IMR-90 (cell line): Measurements from ENCODE around the gene PGC. TPM values are rescaled to one million over a fixed set of nuclear protein-coding genes. Genes with fewer than 3 reads are reported as not detected.

Source experiments
- ATAC-seq: fragments of 200-7000 bp; cut with Tn5 transposase; 2 replicates; pipeline ENCODE4 v1.9.1; 2020; ENCODE audit warnings: low read depth, mild to moderate bottlenecking, moderate library complexity
- BruUV-seq: library from RNA; stranded (reverse); fragments of 400-500 nt; replicated peaks from 2 replicates; lab custom pipeline; 2021; lab: Mats Ljungman, UMichigan
- CTCF ChIA-PET: fragments of 300-600 bp; formaldehyde crosslinking; extraction: SDS; loops from one replicate; lab custom pipeline; 2021; ENCODE audit warnings: antibody characterized with exemption; lab: Yijun Ruan, JAX
- POLR2A ChIA-PET: fragments of 300-600 bp; sonication (Branson Sonifier 250); formaldehyde crosslinking; loops from one replicate; lab custom pipeline; 2022; ENCODE audit warnings: antibody characterized with exemption; ENCODE audit not compliant: unreplicated experiment; lab: Charles Lee
- DNase-seq: peaks from one replicate; pipeline ENCODE4 v3.0.0; 2013
- H2AFZ ChIP-seq: replicated peaks from 2 replicates; pipeline ENCODE3; 2013; ENCODE audit warnings: low read length, mild to moderate bottlenecking; ENCODE audit not compliant: poor library complexity
- H2AK5ac ChIP-seq: 2 replicates; pipeline ENCODE4 v1.6.1; 2013; ENCODE audit warnings: low read depth, low read length, inconsistent platforms
- H2AK9ac ChIP-seq: replicated peaks from 2 replicates; pipeline ENCODE3; 2013; ENCODE audit warnings: mild to moderate bottlenecking, low read depth, low read length, moderate library complexity; ENCODE audit not compliant: poor library complexity
- H2BK120ac ChIP-seq: 2 replicates; pipeline ENCODE4 v1.6.1; 2013; ENCODE audit warnings: low read depth, low read length, inconsistent platforms
- H2BK15ac ChIP-seq: 3 replicates; pipeline ENCODE4 v1.6.1; 2013; ENCODE audit warnings: low read depth, low read length, inconsistent platforms
- H2BK20ac ChIP-seq: 2 replicates; pipeline ENCODE4 v1.6.1; 2013; ENCODE audit warnings: low read depth, mild to moderate bottlenecking, inconsistent platforms, low read length, moderate library complexity
- H2BK5ac ChIP-seq: 2 replicates; pipeline ENCODE4 v1.6.1; 2013; ENCODE audit warnings: mild to moderate bottlenecking, low read depth, low read length, inconsistent platforms; ENCODE audit not compliant: poor library complexity, severe bottlenecking
- H3K14ac ChIP-seq: replicated peaks from 2 replicates; pipeline ENCODE4 v1.6.1; 2013; ENCODE audit warnings: low read depth, low read length, inconsistent platforms
- H3K18ac ChIP-seq: 2 replicates; pipeline ENCODE4 v1.6.1; 2013; ENCODE audit warnings: low read depth, low read length, control low read depth
- H3K23ac ChIP-seq: 2 replicates; pipeline ENCODE4 v1.6.1; 2013; ENCODE audit warnings: low read depth, low read length, inconsistent platforms
- H3K27ac ChIP-seq: 2 replicates; pipeline ENCODE4 v1.5.1; 2013; ENCODE audit warnings: mild to moderate bottlenecking, control low read depth, low read length; ENCODE audit not compliant: insufficient read depth
- H3K27me3 ChIP-seq: 2 replicates; pipeline ENCODE4 v1.6.1; 2013; ENCODE audit warnings: low read length; ENCODE audit not compliant: control insufficient read depth, insufficient read depth
- H3K36me3 ChIP-seq: 2 replicates; pipeline ENCODE4 v1.6.1; 2013; ENCODE audit warnings: low read length, mixed read lengths; ENCODE audit not compliant: control insufficient read depth, insufficient read depth
- H3K4ac ChIP-seq: 2 replicates; pipeline ENCODE4 v1.6.1; 2013; ENCODE audit warnings: low read depth, low read length, inconsistent platforms
- H3K4me1 ChIP-seq: 2 replicates; pipeline ENCODE4 v1.6.1; 2013; ENCODE audit warnings: low read length, mixed read lengths; ENCODE audit not compliant: control insufficient read depth, insufficient read depth
- H3K4me2 ChIP-seq: 2 replicates; pipeline ENCODE4 v1.6.1; 2013; ENCODE audit warnings: low read depth, mild to moderate bottlenecking, control low read depth, low read length, moderate library complexity
- H3K4me3 ChIP-seq: 2 replicates; pipeline ENCODE4 v1.5.1; 2013; ENCODE audit warnings: low read depth, mild to moderate bottlenecking, control low read depth, low read length, moderate library complexity; ENCODE audit not compliant: insufficient read depth
- H3K56ac ChIP-seq: 2 replicates; pipeline ENCODE4 v1.6.1; 2013; ENCODE audit warnings: low read length, inconsistent platforms; ENCODE audit not compliant: insufficient read depth; ENCODE audit errors: extremely low read depth
- H3K79me1 ChIP-seq, 2 experiments: 2 replicates each; pipeline ENCODE4 v1.6.1; 2013; ENCODE audit warnings: low read length in 2 of 2, inconsistent platforms in 1 of 2, low read depth in 1 of 2
- H3K9ac ChIP-seq: 2 replicates; pipeline ENCODE4 v1.6.1; 2013; ENCODE audit warnings: low read depth, low read length, control low read depth
- H3K9me1 ChIP-seq: 2 replicates; pipeline ENCODE4 v1.6.1; 2013; ENCODE audit warnings: low read length, inconsistent platforms; ENCODE audit not compliant: insufficient read depth
- H3K9me3 ChIP-seq: 2 replicates; pipeline ENCODE4 v1.6.1; 2013; ENCODE audit warnings: low read length; ENCODE audit not compliant: control insufficient read depth, insufficient read depth
- H4K20me1 ChIP-seq: 2 replicates; pipeline ENCODE4 v1.6.1; 2013; ENCODE audit warnings: low read length, inconsistent platforms; ENCODE audit not compliant: insufficient read depth
- H4K5ac ChIP-seq: 2 replicates; pipeline ENCODE4 v1.6.1; 2013; ENCODE audit warnings: mild to moderate bottlenecking, low read depth, low read length, control low read depth
- H4K8ac ChIP-seq, 2 experiments: 2 replicates each; pipeline ENCODE4 v1.6.1; 2013; ENCODE audit warnings: low read depth in 2 of 2, low read length in 2 of 2, control low read depth in 1 of 2, inconsistent platforms in 1 of 2
- H4K91ac ChIP-seq: 2 replicates; pipeline ENCODE4 v1.6.1; 2013; ENCODE audit warnings: low read depth, low read length, inconsistent platforms; ENCODE audit not compliant: insufficient read depth
- BHLHE40 ChIP-seq: fragments of 150-350 bp; IDR thresholded peaks from 2 replicates; pipeline ENCODE4 v1.6.1; 2016; ENCODE audit warnings: mild to moderate bottlenecking, low read depth, low read length
- CEBPB ChIP-seq: IDR thresholded peaks from 2 replicates; pipeline ENCODE4 v1.6.1; 2012; ENCODE audit warnings: low read depth, low read length, improper control_type of control experiment
- CHD1 ChIP-seq: IDR thresholded peaks from 2 replicates; pipeline ENCODE4 v1.6.1; 2012; ENCODE audit warnings: low read depth, low read length, improper control_type of control experiment
- FOS ChIP-seq: fragments of 150-350 bp; IDR thresholded peaks from 2 replicates; pipeline ENCODE4 v1.6.1; 2016; ENCODE audit warnings: low read depth, low read length
- MAFK ChIP-seq: IDR thresholded peaks from 2 replicates; pipeline ENCODE4 v1.6.1; 2012; ENCODE audit warnings: low read depth, low read length, improper control_type of control experiment
- MAZ ChIP-seq: IDR thresholded peaks from 2 replicates; pipeline ENCODE4 v1.6.1; 2012; ENCODE audit warnings: low read depth, mild to moderate bottlenecking, low read length, improper control_type of control experiment, moderate library complexity, borderline replicate concordance
- MXI1 ChIP-seq: IDR thresholded peaks from 2 replicates; pipeline ENCODE4 v1.6.1; 2012; ENCODE audit warnings: low read depth, mild to moderate bottlenecking, low read length, moderate library complexity, borderline replicate concordance
- NFE2L2 ChIP-seq: fragments of 150-350 bp; IDR thresholded peaks from 2 replicates; pipeline ENCODE4 v1.6.1; 2016; ENCODE audit warnings: low read depth, mild to moderate bottlenecking, low read length
- POLR2A ChIP-seq: IDR thresholded peaks from 2 replicates; pipeline ENCODE4 v1.6.1; 2012; ENCODE audit warnings: mild to moderate bottlenecking, low read depth, low read length
- RAD21 ChIP-seq: IDR thresholded peaks from 2 replicates; pipeline ENCODE4 v1.6.1; 2012; ENCODE audit warnings: low read length, improper control_type of control experiment
- RCOR1 ChIP-seq: IDR thresholded peaks from 2 replicates; pipeline ENCODE4 v1.6.1; 2012; ENCODE audit warnings: mild to moderate bottlenecking, low read length, improper control_type of control experiment; ENCODE audit not compliant: insufficient replicate concordance
- RFX5 ChIP-seq: IDR thresholded peaks from 2 replicates; pipeline ENCODE4 v1.8.0; 2012; ENCODE audit warnings: low read depth, mild to moderate bottlenecking, low read length, moderate library complexity
- SMC3 ChIP-seq: fragments of 150-350 bp; IDR thresholded peaks from 2 replicates; pipeline ENCODE4 v1.6.1; 2016; ENCODE audit warnings: low read depth, mild to moderate bottlenecking, antibody characterized with exemption, low read length, moderate library complexity
- WGBS, 2 experiments: methylation state at CpG; one replicate each; pipeline versions ENCODE4 v1.1.5 to v1.1.7; 2013; ENCODE audit warnings: missing lambda C conversion rate in 2 of 2; ENCODE audit not compliant: insufficient read length in 1 of 2; ENCODE audit errors: extremely low coverage in 2 of 2; 5-methylcytosine and 5-hydroxymethylcytosine counted together
- dilution Hi-C: fragments of 300-500 bp; cut with HindIII; formaldehyde crosslinking; loops from one replicate; pipeline ENCODE4 v1.14.3; 2018; ENCODE audit warnings: low sequenced_read_pairs; ENCODE audit not compliant: unreplicated experiment
- in situ Hi-C: fragments of 300-500 bp; cut with MboI; formaldehyde crosslinking; loops from 3 replicates; pipeline ENCODE4 v1.14.3; 2019; ENCODE audit warnings: low sequenced_read_pairs, inconsistent platforms, mixed read lengths
- intact Hi-C: fragments of 100-400 bp; cut with micrococcal nuclease; formaldehyde crosslinking; loops from 2 replicates; pipeline ENCODE4 v1.10.0; 2022
- polyA plus RNA-seq, 3 experiments: library from polyadenylated mRNA; depleted of rRNA; stranded (reverse); fragments of >200 nt; gene quantifications; 2 replicates each; pipeline ENCODE4 v1.2.3, GENCODE V29; 2012; ENCODE audit warnings: low replicate concordance in 1 of 3
- total RNA-seq: library from RNA; depleted of rRNA; stranded (reverse); fragments of >200 nt; gene quantifications from 2 replicates; pipeline ENCODE4 v1.2.3, GENCODE V29; 2012
- TF ChIP-seq, protein P1 (sequence below): fragments of 150-350 bp; IDR thresholded peaks from 2 replicates; pipeline ENCODE4 v1.6.1; 2016; ENCODE audit warnings: low read depth, mild to moderate bottlenecking, low read length, moderate library complexity, borderline replicate concordance
- TF ChIP-seq, protein P2 (sequence below): conservative IDR thresholded peaks from 2 replicates; pipeline ENCODE4 v1.5.1; 2012; ENCODE audit warnings: mild to moderate bottlenecking, low read depth, low read length, improper control_type of control experiment
- TF ChIP-seq, protein P3 (sequence below): fragments of 150-350 bp; IDR thresholded peaks from 2 replicates; pipeline ENCODE4 v1.6.1; 2017; ENCODE audit warnings: mild to moderate bottlenecking, antibody characterized with exemption, low read length, low read depth

Gene PGC
- total and polyA plus RNA-seq, 2 of the 4 experiments (the other 2 are of a cell fraction) = not detected

DNA sequence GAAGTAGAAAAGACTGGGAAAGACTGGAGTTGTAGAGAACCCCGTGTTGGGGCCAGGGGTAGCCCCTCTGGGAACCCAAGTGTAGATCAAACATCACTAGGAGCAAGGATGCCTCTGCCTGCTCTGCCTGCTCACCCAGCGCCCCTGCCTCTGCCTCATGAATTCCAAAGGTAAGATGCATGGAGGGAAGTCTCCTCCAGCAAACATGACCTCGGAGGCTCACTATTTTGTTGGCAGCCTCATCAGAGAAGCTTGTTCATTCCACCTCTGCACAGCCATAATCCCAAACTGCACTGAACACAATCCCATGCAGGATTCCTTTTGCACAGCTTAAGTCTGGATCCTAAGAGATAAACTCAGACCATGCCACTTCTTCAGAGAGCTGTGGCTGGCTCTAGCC lies 27.6 kb upstream of the PGC start:
- peaks cover 5% of the 10 kb centered on the region for H3K4me1 ChIP-seq

More for the DNA sequence above, 27.6 kb upstream of the PGC start:
- H3K9me1 ChIP-seq = no peaks in the 10 kb centered on the region
- H3K36me3 ChIP-seq = peaks cover 43% of the 10 kb centered on the region
- H2AK5ac ChIP-seq = no peak overlapping the region
- no CpG with 5 or more reads among the region's 3 CpGs for WGBS, 2 experiments
- H4K91ac ChIP-seq = no peak overlapping the region
- no peak for TF ChIP-seq NFE2L2
- no peak for TF ChIP-seq CHD1
- TF ChIP-seq MAZ = no peak
- TF ChIP-seq RCOR1 = no peak
- no peak for TF ChIP-seq BHLHE40
- TF ChIP-seq RFX5 = no peak
- TF ChIP-seq MAFK = no peak
- TF ChIP-seq MXI1 = no peak
- TF ChIP-seq, protein P1, sequence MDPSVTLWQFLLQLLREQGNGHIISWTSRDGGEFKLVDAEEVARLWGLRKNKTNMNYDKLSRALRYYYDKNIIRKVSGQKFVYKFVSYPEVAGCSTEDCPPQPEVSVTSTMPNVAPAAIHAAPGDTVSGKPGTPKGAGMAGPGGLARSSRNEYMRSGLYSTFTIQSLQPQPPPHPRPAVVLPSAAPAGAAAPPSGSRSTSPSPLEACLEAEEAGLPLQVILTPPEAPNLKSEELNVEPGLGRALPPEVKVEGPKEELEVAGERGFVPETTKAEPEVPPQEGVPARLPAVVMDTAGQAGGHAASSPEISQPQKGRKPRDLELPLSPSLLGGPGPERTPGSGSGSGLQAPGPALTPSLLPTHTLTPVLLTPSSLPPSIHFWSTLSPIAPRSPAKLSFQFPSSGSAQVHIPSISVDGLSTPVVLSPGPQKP = no peak
- TF ChIP-seq, protein P2, sequence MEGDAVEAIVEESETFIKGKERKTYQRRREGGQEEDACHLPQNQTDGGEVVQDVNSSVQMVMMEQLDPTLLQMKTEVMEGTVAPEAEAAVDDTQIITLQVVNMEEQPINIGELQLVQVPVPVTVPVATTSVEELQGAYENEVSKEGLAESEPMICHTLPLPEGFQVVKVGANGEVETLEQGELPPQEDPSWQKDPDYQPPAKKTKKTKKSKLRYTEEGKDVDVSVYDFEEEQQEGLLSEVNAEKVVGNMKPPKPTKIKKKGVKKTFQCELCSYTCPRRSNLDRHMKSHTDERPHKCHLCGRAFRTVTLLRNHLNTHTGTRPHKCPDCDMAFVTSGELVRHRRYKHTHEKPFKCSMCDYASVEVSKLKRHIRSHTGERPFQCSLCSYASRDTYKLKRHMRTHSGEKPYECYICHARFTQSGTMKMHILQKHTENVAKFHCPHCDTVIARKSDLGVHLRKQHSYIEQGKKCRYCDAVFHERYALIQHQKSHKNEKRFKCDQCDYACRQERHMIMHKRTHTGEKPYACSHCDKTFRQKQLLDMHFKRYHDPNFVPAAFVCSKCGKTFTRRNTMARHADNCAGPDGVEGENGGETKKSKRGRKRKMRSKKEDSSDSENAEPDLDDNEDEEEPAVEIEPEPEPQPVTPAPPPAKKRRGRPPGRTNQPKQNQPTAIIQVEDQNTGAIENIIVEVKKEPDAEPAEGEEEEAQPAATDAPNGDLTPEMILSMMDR = no peak
- no peak for TF ChIP-seq CEBPB
- no peak for TF ChIP-seq RAD21
- TF ChIP-seq POLR2A = no peak
- TF ChIP-seq FOS = no peak
- TF ChIP-seq SMC3 = no peak
- TF ChIP-seq, protein P3, sequence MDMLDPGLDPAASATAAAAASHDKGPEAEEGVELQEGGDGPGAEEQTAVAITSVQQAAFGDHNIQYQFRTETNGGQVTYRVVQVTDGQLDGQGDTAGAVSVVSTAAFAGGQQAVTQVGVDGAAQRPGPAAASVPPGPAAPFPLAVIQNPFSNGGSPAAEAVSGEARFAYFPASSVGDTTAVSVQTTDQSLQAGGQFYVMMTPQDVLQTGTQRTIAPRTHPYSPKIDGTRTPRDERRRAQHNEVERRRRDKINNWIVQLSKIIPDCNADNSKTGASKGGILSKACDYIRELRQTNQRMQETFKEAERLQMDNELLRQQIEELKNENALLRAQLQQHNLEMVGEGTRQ = no peak
- no peak overlapping the region for H2BK120ac ChIP-seq
- no peak overlapping the region for H4K8ac ChIP-seq
- H3K9me3 ChIP-seq = no peaks in the 10 kb centered on the region
- H4K5ac ChIP-seq = no peak overlapping the region
- no peak overlapping the region for H3K4me3 ChIP-seq
- in situ Hi-C loops (no loop called here), dilution Hi-C loops (no loop called here), intact Hi-C loops (loop anchor here (5.0 kb wide), 1 partner anchor 78 kb away; no protein-coding TSS in a partner anchor)
- no peak overlapping the region for H2BK20ac ChIP-seq
- ATAC-seq (no peak), DNase-seq (peak; percentile 65)
- no TSS peak for BruUV-seq
- no peak overlapping the region for H3K14ac ChIP-seq
- H3K4me2 ChIP-seq = no peak overlapping the region
- no peak overlapping the region for H3K56ac ChIP-seq
- no peak overlapping the region for H3K9ac ChIP-seq
- no peak overlapping the region for H2BK15ac ChIP-seq
- POLR2A ChIA-PET = no interaction called here
- H4K20me1 ChIP-seq = no peaks in the 10 kb centered on the region
- H3K18ac ChIP-seq = no peak overlapping the region
- H3K23ac ChIP-seq = no peak overlapping the region
- H3K79me1 ChIP-seq = peaks cover 10 to 16% of the 10 kb centered on the region in 2 experiments
- no peak overlapping the region for H3K27ac ChIP-seq
- H2AK9ac ChIP-seq = peak overlapping the region; percentile 3
- no peak overlapping the region for H2AFZ ChIP-seq
- no peak overlapping the region for H3K4ac ChIP-seq
- CTCF ChIA-PET = interaction anchor here (0.5 to 0.8 kb wide), 2 partner anchors 75 to 406 kb away, joined by 3 read pairs; no protein-coding TSS in a partner anchor
- no peaks in the 10 kb centered on the region for H3K27me3 ChIP-seq
- no peak overlapping the region for H2BK5ac ChIP-seq
